K562 (cell line): ENCODE data around the gene MSN. TPM values are rescaled to one million over a fixed set of nuclear protein-coding genes. Genes with fewer than 3 reads are reported as not detected.

Experiments used
- BRCA1 ChIP-seq, 2 experiments: fragments of 450-650 bp in 1 of 2; sonication (generic) in 1 of 2; formaldehyde crosslinking in 1 of 2; IDR thresholded peaks; 2 replicates each; pipeline versions ENCODE4 v1.5.0 to v1.6.1; 2017 to 2020; ENCODE audit warnings: mild to moderate bottlenecking in 1 of 2, missing genetic modification reagents in 1 of 2
- BRD9 ChIP-seq: fragments of 450-650 bp; IDR thresholded peaks from 2 replicates; pipeline ENCODE4 v1.6.1; 2018; ENCODE audit warnings: low read depth; ENCODE audit not compliant: partially characterized antibody
- LEF1 ChIP-seq: fragments of 450-650 bp; IDR thresholded peaks from 2 replicates; pipeline ENCODE4 v1.6.1; 2016; ENCODE audit warnings: mild to moderate bottlenecking
- MECOM ChIP-seq: fragments of 250-450 bp; sonication (Bioruptor Pico); IDR thresholded peaks from 2 replicates; pipeline ENCODE4 v1.8.0; 2022; ENCODE audit warnings: inconsistent platforms
- MEF2D ChIP-seq: conservative IDR thresholded peaks from 2 replicates; pipeline ENCODE4 v1.6.1; 2016; ENCODE audit warnings: low read depth, missing genetic modification characterization, missing compliant biosample characterization
- MGA ChIP-seq: fragments of 450-650 bp; IDR thresholded peaks from 2 replicates; pipeline ENCODE4 v1.6.1; 2016; ENCODE audit warnings: mild to moderate bottlenecking, moderate library complexity
- ZNF551 ChIP-seq: fragments of 250-450 bp; sonication (Bioruptor Pico); IDR thresholded peaks from 2 replicates; pipeline ENCODE4 v1.5.0; 2021; ENCODE audit warnings: mild to moderate bottlenecking, moderate library complexity
- ZNF830 ChIP-seq: fragments of 250-450 bp; sonication (Bioruptor Pico); IDR thresholded peaks from 2 replicates; pipeline ENCODE4 v1.5.0; 2021; ENCODE audit warnings: mild to moderate bottlenecking
- polyA plus RNA-seq, 8 experiments: library from polyadenylated mRNA; depleted of rRNA in 4 of 8; stranded (reverse) in 5 of 8; unstranded in 3 of 8; fragments of >200 nt; fragmentation: Nextera tagmentation in 2 of 8; fragmentation: Illumina TruSeq in 1 of 8; extraction: Ambion mirVana in 2 of 8; extraction: Trizol in 1 of 8; gene quantifications; 2 replicates each; pipeline versions ENCODE4 v1.2.1 to v1.2.3, GENCODE V29; 2011 to 2014; ENCODE audit warnings: inconsistent platforms in 1 of 8, missing spikeins in 1 of 8
- total RNA-seq, 7 experiments: library from RNA; depleted of rRNA in 6 of 7; stranded (reverse); fragments of >200 nt in 6 of 7; fragmentation: Illumina TruSeq in 2 of 7; extraction: Trizol in 2 of 7; gene quantifications; 2 replicates each; pipeline versions ENCODE4 v1.2.1 to v1.2.3, GENCODE V29; 2011 to 2021; ENCODE audit warnings: low replicate concordance in 1 of 7
- TF ChIP-seq, protein P1 (sequence below): fragments of 250-450 bp; sonication (Bioruptor Pico); IDR thresholded peaks from 2 replicates; pipeline ENCODE4 v1.4.0; 2020; ENCODE audit warnings: mild to moderate bottlenecking, moderate library complexity, borderline replicate concordance

The MSN gene
- total and polyA plus RNA-seq, 9 of the 15 experiments (the other 6 are each of a cell fraction or from before 2014, with no cell fraction given): 128 to 486 (median 237) TPM

DNA sequence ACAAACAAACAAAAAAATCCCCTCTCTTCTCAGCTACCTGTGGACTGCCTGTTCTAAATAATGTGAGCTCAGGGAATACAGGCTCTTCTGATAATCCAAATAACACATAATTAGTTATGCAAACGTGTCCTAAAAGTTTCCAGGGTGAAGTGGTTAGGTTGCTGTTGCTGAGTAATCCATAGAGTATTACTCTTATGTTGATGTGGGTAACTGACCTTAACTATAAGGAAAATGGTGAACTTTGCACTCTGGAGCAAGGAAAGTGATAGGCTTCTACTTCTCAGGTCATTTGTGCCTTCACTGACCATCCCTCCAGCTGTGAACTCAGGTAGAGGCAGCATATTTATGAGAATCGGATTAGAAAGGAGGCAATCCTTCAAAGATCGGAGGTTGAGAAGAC, 19.9 kb downstream of the MSN start (continued):
- TF ChIP-seq MGA: no peak
- TF ChIP-seq LEF1: no peak
- no peak for TF ChIP-seq MECOM
- no peak for TF ChIP-seq ZNF551 (CRISPR knock-in tag)
- TF ChIP-seq ZNF830 (CRISPR knock-in tag): no peak
- TF ChIP-seq, protein P1, sequence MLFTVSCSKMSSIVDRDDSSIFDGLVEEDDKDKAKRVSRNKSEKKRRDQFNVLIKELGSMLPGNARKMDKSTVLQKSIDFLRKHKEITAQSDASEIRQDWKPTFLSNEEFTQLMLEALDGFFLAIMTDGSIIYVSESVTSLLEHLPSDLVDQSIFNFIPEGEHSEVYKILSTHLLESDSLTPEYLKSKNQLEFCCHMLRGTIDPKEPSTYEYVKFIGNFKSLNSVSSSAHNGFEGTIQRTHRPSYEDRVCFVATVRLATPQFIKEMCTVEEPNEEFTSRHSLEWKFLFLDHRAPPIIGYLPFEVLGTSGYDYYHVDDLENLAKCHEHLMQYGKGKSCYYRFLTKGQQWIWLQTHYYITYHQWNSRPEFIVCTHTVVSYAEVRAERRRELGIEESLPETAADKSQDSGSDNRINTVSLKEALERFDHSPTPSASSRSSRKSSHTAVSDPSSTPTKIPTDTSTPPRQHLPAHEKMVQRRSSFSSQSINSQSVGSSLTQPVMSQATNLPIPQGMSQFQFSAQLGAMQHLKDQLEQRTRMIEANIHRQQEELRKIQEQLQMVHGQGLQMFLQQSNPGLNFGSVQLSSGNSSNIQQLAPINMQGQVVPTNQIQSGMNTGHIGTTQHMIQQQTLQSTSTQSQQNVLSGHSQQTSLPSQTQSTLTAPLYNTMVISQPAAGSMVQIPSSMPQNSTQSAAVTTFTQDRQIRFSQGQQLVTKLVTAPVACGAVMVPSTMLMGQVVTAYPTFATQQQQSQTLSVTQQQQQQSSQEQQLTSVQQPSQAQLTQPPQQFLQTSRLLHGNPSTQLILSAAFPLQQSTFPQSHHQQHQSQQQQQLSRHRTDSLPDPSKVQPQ (CRISPR knock-in tag): no peak
- no peak for TF ChIP-seq BRD9
- TF ChIP-seq MEF2D (tag): no peak
- TF ChIP-seq BRCA1 (IDR thresholded peaks at IDR 0.05): no peak
- TF ChIP-seq BRCA1 (CRISPR knock-in tag; IDR thresholded peaks at IDR 0.05): no peak
